SU-DHL-6 (cell line): ENCODE results near the gene THAP10.

Source experiments
- CTCF ChIP-seq: fragments of 200-600 bp; sonication (generic); IDR thresholded peaks from one replicate; pipeline ENCODE4 v1.5.1; 2017; ENCODE audit warnings: antibody characterized with exemption, mild to moderate bottlenecking, low read length, moderate library complexity; ENCODE audit not compliant: insufficient read depth, poor library complexity, severe bottlenecking
- EZH2phosphoT487 ChIP-seq: fragments of 200-600 bp; sonication (generic), shearing (Covaris generic); conservative IDR thresholded peaks from 2 replicates; pipeline ENCODE4 v1.6.1; 2018; ENCODE audit warnings: mild to moderate bottlenecking, antibody characterized with exemption, low read length, moderate library complexity, mixed read lengths

GRCh38 chr15:70854666-70854976 lies 37.6 kb downstream of the THAP10 start:
- TF ChIP-seq CTCF (no peak), EZH2phosphoT487 (no peak)
